ENCODE results near the gene TMEM203.

The TMEM203 gene

GRCh38 chr9:137227054-137227852 lies 21.8 kb upstream of the TMEM203 start, which contains the start of gene RNF224:
RNF224 (plus strand) TSS chr9:137227502; CDS start chr9:137228336, 834 bp downstream.
- TF ChIP-seq CTCF (IDR thresholded peaks at IDR 0.05; ENCODE audit: low read depth, low read length, missing control alignments): peak; percentile 87

GRCh38 chr9:137226338-137227053 lies 21.0 kb upstream of the TMEM203 start:
- no peak for DNase-seq (ENCODE audit: extremely low read depth, low read depth)
- no peak overlapping the region for H3K4me3 ChIP-seq (replicated peaks; ENCODE audit: low read depth, low read length)
- TF ChIP-seq CTCF (IDR thresholded peaks at IDR 0.05; ENCODE audit: low read depth, low read length, missing control alignments): no peak

More at GRCh38 chr9:137227054-137227852, 21.8 kb upstream of the TMEM203 start, which contains the start of gene RNF224:
- DNase-seq (ENCODE audit: extremely low read depth, low read depth): peak; percentile 38
- H3K4me3 ChIP-seq (replicated peaks; ENCODE audit: low read depth, low read length): no peak within 1 kb of the TSS

GRCh38 chr9:137225699-137226331 lies 20.4 kb upstream of the TMEM203 start:
- DNase-seq (ENCODE audit: extremely low read depth, low read depth): no peak
- no peak overlapping the region for H3K4me3 ChIP-seq (replicated peaks; ENCODE audit: low read depth, low read length)
- TF ChIP-seq CTCF (IDR thresholded peaks at IDR 0.05; ENCODE audit: low read depth, low read length, missing control alignments): no peak

- no peak for TF ChIP-seq CTCF (IDR thresholded peaks at IDR 0.05; ENCODE audit: low read depth, low read length, missing control alignments)
- H3K4me3 ChIP-seq (replicated peaks; ENCODE audit: low read depth, low read length): peak within 1 kb of the TSS; percentile 74
- no peak for DNase-seq (ENCODE audit: extremely low read depth, low read depth)
Observed at GRCh38 chr9:137224830-137225694, 19.6 kb upstream of the TMEM203 start, which contains the start of gene CYSRT1. CYSRT1 (plus strand) TSS chr9:137225174; CDS start chr9:137225622, 448 bp downstream.

GRCh38 chr9:137223078-137223970 lies 17.9 kb upstream of the TMEM203 start:
- peak overlapping the region; percentile 74 for H3K4me3 ChIP-seq (replicated peaks; ENCODE audit: low read depth, low read length)
- TF ChIP-seq CTCF (IDR thresholded peaks at IDR 0.05; ENCODE audit: low read depth, low read length, missing control alignments): no peak
- peak; percentile 97 for DNase-seq (ENCODE audit: extremely low read depth, low read depth)
